Neutrophil (primary cell): ENCODE data around the gene CNR2.

Experiments used
- H3K27ac ChIP-seq: fragments of 200-600 bp; sonication (generic); 2 replicates; pipeline ENCODE4 v1.5.1; 2016; ENCODE audit warnings: mild to moderate bottlenecking, moderate library complexity
- H3K27me3 ChIP-seq: fragments of 200-600 bp; sonication (generic); 2 replicates; pipeline ENCODE4 v1.6.0; 2016; ENCODE audit warnings: mild to moderate bottlenecking
- H3K36me3 ChIP-seq: fragments of 200-600 bp; sonication (generic); 2 replicates; pipeline ENCODE4 v1.5.1; 2017
- H3K4me1 ChIP-seq, 2 experiments: fragments of 200-600 bp in 1 of 2; sonication (generic) in 1 of 2; 1 replicate in 1 of 2; 2 replicates in 1 of 2; pipeline versions ENCODE4 v1.5.1 to v1.6.1; 2013 to 2016; ENCODE audit warnings: low read depth in 1 of 2, low read length in 1 of 2, mild to moderate bottlenecking in 1 of 2, moderate library complexity in 1 of 2; ENCODE audit not compliant: control insufficient read depth in 1 of 2, insufficient read depth in 1 of 2
- H3K4me3 ChIP-seq, 2 experiments: fragments of 200-600 bp in 1 of 2; sonication (generic) in 1 of 2; 1 replicate in 1 of 2; 2 replicates in 1 of 2; pipeline ENCODE4 v1.5.1; 2013 to 2016; ENCODE audit warnings: low read depth in 1 of 2, low read length in 1 of 2, mild to moderate bottlenecking in 1 of 2, moderate library complexity in 1 of 2
- H3K9me3 ChIP-seq: fragments of 200-600 bp; sonication (generic); 2 replicates; pipeline ENCODE4 v1.5.1; 2016
- CTCF ChIP-seq: fragments of 200-600 bp; sonication (generic); IDR thresholded peaks from 2 replicates; pipeline ENCODE4 v1.5.1; 2016; ENCODE audit warnings: antibody characterized with exemption

Gene CNR2

GRCh38 chr1:23869051-23869450, 44.1 kb downstream of the CNR2 start:
- peak overlapping the region in 1 of 2 experiments; percentile 88 for H3K4me3 ChIP-seq
- TF ChIP-seq CTCF = no peak
- H3K9me3 ChIP-seq = no peaks in the 10 kb centered on the region
- peaks cover 7% of the 10 kb centered on the region for H3K36me3 ChIP-seq
- H3K4me1 ChIP-seq = peaks cover 32 to 33% of the 10 kb centered on the region in 2 experiments
- H3K27me3 ChIP-seq = peaks cover 4% of the 10 kb centered on the region
- peak overlapping the region; percentile 84 for H3K27ac ChIP-seq

GRCh38 chr1:23868557-23869016, 44.6 kb downstream of the CNR2 start:
- peaks cover 7% of the 10 kb centered on the region for H3K36me3 ChIP-seq
- H3K4me3 ChIP-seq = peak overlapping the region; percentile 88
- H3K9me3 ChIP-seq = no peaks in the 10 kb centered on the region
- peak overlapping the region; percentile 84 for H3K27ac ChIP-seq
- peaks cover 32 to 33% of the 10 kb centered on the region in 2 experiments for H3K4me1 ChIP-seq
- TF ChIP-seq CTCF = no peak
- H3K27me3 ChIP-seq = peaks cover 4% of the 10 kb centered on the region

GRCh38 chr1:23867895-23868556, 45.1 kb downstream of the CNR2 start, which contains the start of gene FUCA1:
Gene FUCA1, minus strand, starts transcription at chr1:23868290. Its CDS starts 4 bp downstream, at chr1:23868286.
- Histone ChIP-seq H3K36me3 (peaks cover 8% of the 10 kb centered on the region), H3K9me3 (no peaks in the 10 kb centered on the region), H3K27ac (peak within 1 kb of the TSS; percentile 84), H3K27me3 (peaks cover 4% of the 10 kb centered on the region), H3K4me1 (peaks cover 32 to 33% of the 10 kb centered on the region in 2 experiments), H3K4me3 (peak within 1 kb of the TSS; percentile 88)
- peak; percentile 98 for TF ChIP-seq CTCF

GRCh38 chr1:23867542-23867894, 45.6 kb downstream of the CNR2 start:
- TF ChIP-seq CTCF = no peak
- no peaks in the 10 kb centered on the region for H3K9me3 ChIP-seq
- peaks cover 32 to 33% of the 10 kb centered on the region in 2 experiments for H3K4me1 ChIP-seq
- peaks cover 13% of the 10 kb centered on the region for H3K36me3 ChIP-seq
- H3K4me3 ChIP-seq = peak overlapping the region; percentile 88
- H3K27me3 ChIP-seq = peaks cover 4% of the 10 kb centered on the region
- H3K27ac ChIP-seq = peak overlapping the region; percentile 84

GRCh38 chr1:23865543-23865930, 47.6 kb downstream of the CNR2 start:
- no peak for TF ChIP-seq CTCF
- Histone ChIP-seq H3K9me3 (no peaks in the 10 kb centered on the region), H3K4me3 (no peak overlapping the region), H3K36me3 (peaks cover 25% of the 10 kb centered on the region), H3K27me3 (peaks cover 4% of the 10 kb centered on the region), H3K4me1 (peaks cover 32 to 33% of the 10 kb centered on the region in 2 experiments), H3K27ac (no peak overlapping the region)
